Keratinocyte (primary cell): ENCODE data around the gene CLK4. TPM values are rescaled to one million over a fixed set of nuclear protein-coding genes. Genes with fewer than 3 reads are reported as not detected.

Experiments used
- DNase-seq: peaks from one replicate; pipeline ENCODE4 v3.0.0-alpha.2; 2011; ENCODE audit warnings: low read depth, missing footprints, low spot score
- FAIRE-seq: peaks from 2 replicates; lab custom pipeline; 2011; peaks lifted over from hg19 to GRCh38; lab: Jason Lieb, UNC
- H2AFZ ChIP-seq: 2 replicates; pipeline ENCODE4 v1.6.0; 2012; ENCODE audit warnings: low read length, control low read depth, inconsistent platforms; ENCODE audit not compliant: control insufficient read depth
- H3K27ac ChIP-seq: 2 replicates; pipeline ENCODE4 v1.5.1; 2011; ENCODE audit warnings: low read length; ENCODE audit not compliant: control insufficient read depth, insufficient read depth
- H3K27me3 ChIP-seq: 3 replicates; pipeline ENCODE4 v1.6.0; 2011; ENCODE audit warnings: low read length; ENCODE audit not compliant: control insufficient read depth, insufficient read depth; ENCODE audit errors: extremely low read depth
- H3K36me3 ChIP-seq, 2 experiments: 2 replicates in 1 of 2; 3 replicates in 1 of 2; pipeline ENCODE4 v1.5.1; 2011; ENCODE audit warnings: low read length in 2 of 2, mild to moderate bottlenecking in 1 of 2; ENCODE audit not compliant: control insufficient read depth in 2 of 2, insufficient read depth in 2 of 2; ENCODE audit errors: extremely low read depth in 1 of 2
- H3K4me1 ChIP-seq: 3 replicates; pipeline ENCODE4 v1.5.1; 2011; ENCODE audit warnings: low read length; ENCODE audit not compliant: control insufficient read depth, insufficient read depth; ENCODE audit errors: extremely low read depth
- H3K4me2 ChIP-seq: 3 replicates; pipeline ENCODE4 v1.6.0; 2011; ENCODE audit warnings: low read depth, low read length; ENCODE audit not compliant: control insufficient read depth, insufficient read depth; ENCODE audit errors: extremely low read depth
- H3K4me3 ChIP-seq, 3 experiments: fragments of 200-600 bp in 1 of 3; sonication (generic) in 1 of 3; 2 replicates in 2 of 3; 3 replicates in 1 of 3; pipeline ENCODE4 v1.5.1; 2011 to 2016; ENCODE audit warnings: low read length in 3 of 3, mild to moderate bottlenecking in 3 of 3, control low read depth in 2 of 3, inconsistent platforms in 1 of 3, low read depth in 1 of 3, mixed read lengths in 1 of 3, mixed run types in 1 of 3, moderate library complexity in 1 of 3; ENCODE audit not compliant: control insufficient read depth in 2 of 3, insufficient read depth in 2 of 3; ENCODE audit errors: extremely low read depth in 1 of 3
- H3K79me2 ChIP-seq: 2 replicates; pipeline ENCODE4 v1.6.0; 2012; ENCODE audit warnings: low read length; ENCODE audit not compliant: control insufficient read depth, insufficient read depth
- H3K9ac ChIP-seq: 3 replicates; pipeline ENCODE4 v1.6.0; 2011; ENCODE audit warnings: low read length; ENCODE audit not compliant: control insufficient read depth, insufficient read depth; ENCODE audit errors: extremely low read depth
- H3K9me1 ChIP-seq: 3 replicates; pipeline ENCODE4 v1.6.0; 2011; ENCODE audit warnings: low read length; ENCODE audit not compliant: control insufficient read depth, insufficient read depth; ENCODE audit errors: extremely low read depth
- H3K9me3 ChIP-seq: 2 replicates; pipeline ENCODE4 v1.5.1; 2012; ENCODE audit warnings: low read depth, low read length; ENCODE audit not compliant: control insufficient read depth
- H4K20me1 ChIP-seq: 3 replicates; pipeline ENCODE4 v1.6.0; 2011; ENCODE audit warnings: low read length; ENCODE audit not compliant: control insufficient read depth, insufficient read depth; ENCODE audit errors: extremely low read depth
- EZH2 ChIP-seq: IDR thresholded peaks from one replicate; pipeline ENCODE4 v1.6.1; 2012; ENCODE audit warnings: inconsistent platforms, mild to moderate bottlenecking, low read length, moderate library complexity
- dilution Hi-C: fragments of 300-500 bp; cut with MboI; formaldehyde crosslinking; loops from one replicate; pipeline ENCODE4 v1.7.0; 2020; ENCODE audit warnings: low sequenced_read_pairs; ENCODE audit not compliant: extremely low pct_ligation_motif_present
- polyA plus RNA-seq, 5 experiments: library from polyadenylated mRNA; depleted of rRNA in 3 of 5; stranded (reverse) in 3 of 5; stranded (forward) in 1 of 5; unstranded in 1 of 5; fragments of >200 nt; gene quantifications; 1 replicate in 1 of 5; 2 replicates in 3 of 5; 3 replicates in 1 of 5; pipeline versions ENCODE4 v1.2.1 to v1.2.3, GENCODE V29; 2011 to 2012; ENCODE audit warnings: missing spikeins in 2 of 5, low read depth in 1 of 5, low replicate concordance in 1 of 5
- TF ChIP-seq, protein P1 (sequence below), 3 experiments: IDR thresholded peaks in 1 of 3; conservative IDR thresholded peaks in 1 of 3; optimal IDR thresholded peaks in 1 of 3; 2 replicates in 2 of 3; 3 replicates in 1 of 3; pipeline versions ENCODE3 to v1.5.1; 2011; ENCODE audit warnings: low read length in 3 of 3, mild to moderate bottlenecking in 3 of 3, moderate library complexity in 2 of 3, control low read depth in 1 of 3, inconsistent platforms in 1 of 3; ENCODE audit not compliant: insufficient read depth in 2 of 3; ENCODE audit errors: extremely low read depth in 1 of 3

Gene CLK4
- polyA plus RNA-seq, 1 donor (not counting 4 experiments of a cell fraction or from before 2014, with no cell fraction given): 17.3 TPM

DNA sequence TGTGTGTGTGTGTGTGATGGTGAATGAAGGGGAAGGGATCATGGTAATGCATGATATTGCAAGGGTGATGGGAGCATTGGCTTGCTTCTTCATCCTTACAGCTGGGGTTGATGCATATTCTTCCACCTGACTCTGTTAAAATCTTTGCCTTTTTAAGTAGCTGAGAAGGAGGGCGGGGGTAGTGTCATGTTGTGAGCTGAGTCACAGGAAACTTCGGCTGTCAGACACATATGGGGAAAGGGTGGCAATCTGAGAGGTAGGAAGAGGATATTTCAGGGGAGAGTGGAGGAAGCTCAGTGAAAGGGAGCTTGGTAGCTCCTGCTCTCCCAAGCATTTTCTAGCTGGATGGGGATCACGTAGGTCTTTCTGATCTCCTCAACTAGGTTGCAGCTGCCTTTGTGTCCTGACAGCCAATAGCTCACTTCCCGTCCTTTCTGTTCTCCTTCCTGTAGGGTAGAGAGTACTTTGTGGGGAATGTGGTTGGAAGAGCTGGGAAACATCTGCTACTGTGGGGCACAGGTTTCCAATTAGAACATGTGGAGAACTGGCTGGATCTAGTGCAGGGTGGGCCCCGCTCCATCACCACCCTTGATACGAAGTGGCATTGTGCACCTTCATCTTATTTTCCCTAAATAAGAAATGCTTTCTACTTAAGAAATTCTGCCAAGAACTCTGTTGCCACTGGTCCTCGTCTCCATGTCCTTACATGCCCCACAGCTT lies 18.1 kb upstream of the CLK4 start:
- H3K79me2 ChIP-seq: no peaks in the 10 kb centered on the region
- no peaks in the 10 kb centered on the region for H3K9me3 ChIP-seq
- H3K4me3 ChIP-seq: no peak overlapping the region
- H4K20me1 ChIP-seq: no peaks in the 10 kb centered on the region
- H3K36me3 ChIP-seq: no peaks in the 10 kb centered on the region
- FAIRE-seq (peak; percentile 41), DNase-seq (no peak)
- dilution Hi-C loops: no loop called here
- H3K27ac ChIP-seq: no peak overlapping the region
- H3K27me3 ChIP-seq: no peaks in the 10 kb centered on the region
- peaks cover 20% of the 10 kb centered on the region for H3K4me1 ChIP-seq
- no peak overlapping the region for H3K9ac ChIP-seq
- H3K4me2 ChIP-seq: no peak overlapping the region
- no peaks in the 10 kb centered on the region for H3K9me1 ChIP-seq
- no peak overlapping the region for H2AFZ ChIP-seq
- TF ChIP-seq EZH2: no peak
- TF ChIP-seq, protein P1, sequence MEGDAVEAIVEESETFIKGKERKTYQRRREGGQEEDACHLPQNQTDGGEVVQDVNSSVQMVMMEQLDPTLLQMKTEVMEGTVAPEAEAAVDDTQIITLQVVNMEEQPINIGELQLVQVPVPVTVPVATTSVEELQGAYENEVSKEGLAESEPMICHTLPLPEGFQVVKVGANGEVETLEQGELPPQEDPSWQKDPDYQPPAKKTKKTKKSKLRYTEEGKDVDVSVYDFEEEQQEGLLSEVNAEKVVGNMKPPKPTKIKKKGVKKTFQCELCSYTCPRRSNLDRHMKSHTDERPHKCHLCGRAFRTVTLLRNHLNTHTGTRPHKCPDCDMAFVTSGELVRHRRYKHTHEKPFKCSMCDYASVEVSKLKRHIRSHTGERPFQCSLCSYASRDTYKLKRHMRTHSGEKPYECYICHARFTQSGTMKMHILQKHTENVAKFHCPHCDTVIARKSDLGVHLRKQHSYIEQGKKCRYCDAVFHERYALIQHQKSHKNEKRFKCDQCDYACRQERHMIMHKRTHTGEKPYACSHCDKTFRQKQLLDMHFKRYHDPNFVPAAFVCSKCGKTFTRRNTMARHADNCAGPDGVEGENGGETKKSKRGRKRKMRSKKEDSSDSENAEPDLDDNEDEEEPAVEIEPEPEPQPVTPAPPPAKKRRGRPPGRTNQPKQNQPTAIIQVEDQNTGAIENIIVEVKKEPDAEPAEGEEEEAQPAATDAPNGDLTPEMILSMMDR (optimal IDR thresholded peaks at IDR 0.05 in 1 of 3, IDR thresholded peaks at IDR 0.05 in 1 of 3, conservative IDR thresholded peaks at IDR 0.05 in 1 of 3; ENCODE audit: extremely low read depth in 1 of 3, insufficient read depth in 2 of 3, low read length in 3 of 3): no peak

DNA sequence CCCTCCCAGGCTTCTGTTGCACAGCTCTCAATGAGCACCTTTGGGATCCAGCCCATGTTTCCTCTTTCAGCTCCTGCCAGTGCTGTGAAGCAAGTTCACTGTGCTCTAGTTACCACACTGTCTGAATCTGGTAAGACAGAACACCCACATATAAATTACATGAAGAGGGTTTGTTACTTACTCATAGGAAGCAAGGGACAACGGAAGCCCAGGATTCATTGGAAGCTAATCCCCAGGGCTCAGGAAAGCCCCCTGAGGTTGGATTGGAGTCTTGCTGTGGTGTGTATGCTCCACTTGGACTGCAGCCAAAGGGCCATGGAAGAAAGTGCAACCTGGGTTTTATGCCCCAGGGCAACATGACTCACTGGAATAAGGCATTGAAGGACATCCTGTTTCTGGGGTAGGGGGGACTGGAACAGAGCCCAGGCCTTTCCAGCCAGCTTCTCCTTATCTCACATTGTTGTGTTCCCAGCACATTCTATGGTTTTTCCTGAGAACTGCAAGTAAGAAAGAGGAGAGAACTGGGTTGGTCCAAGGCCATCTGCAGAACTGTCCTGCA lies 15.6 kb upstream of the CLK4 start:
- H3K27ac ChIP-seq: peak overlapping the region; percentile 11
- peaks cover 20% of the 10 kb centered on the region for H3K4me1 ChIP-seq
- DNase-seq (peak; percentile 98), FAIRE-seq (peak; percentile 98)
- no peaks in the 10 kb centered on the region for H3K9me1 ChIP-seq
- TF ChIP-seq, protein P1 (optimal IDR thresholded peaks at IDR 0.05 in 1 of 3, IDR thresholded peaks at IDR 0.05 in 1 of 3, conservative IDR thresholded peaks at IDR 0.05 in 1 of 3; ENCODE audit: extremely low read depth in 1 of 3, insufficient read depth in 2 of 3, low read length in 3 of 3): no peak
- no peak for TF ChIP-seq EZH2
- H3K27me3 ChIP-seq: no peaks in the 10 kb centered on the region
- no peak overlapping the region for H2AFZ ChIP-seq
- dilution Hi-C loops: no loop called here
- peak overlapping the region in 1 of 3 experiments; percentile 1 for H3K4me3 ChIP-seq
- H3K9me3 ChIP-seq: no peaks in the 10 kb centered on the region
- no peaks in the 10 kb centered on the region for H4K20me1 ChIP-seq
- H3K4me2 ChIP-seq: peak overlapping the region; percentile 56
- H3K79me2 ChIP-seq: no peaks in the 10 kb centered on the region
- no peaks in the 10 kb centered on the region for H3K36me3 ChIP-seq
- H3K9ac ChIP-seq: no peak overlapping the region
